Fibroblast of lung (primary cell): ENCODE results near the gene NUP62. TPM values are rescaled to one million over a fixed set of nuclear protein-coding genes. Genes with fewer than 3 reads are reported as not detected.

Experiments
- DNase-seq, 2 donors: peaks; one replicate each; pipeline versions ENCODE4 v3.0.0 to v3.0.0-alpha.2; 2010; ENCODE audit warnings: low read depth in 2 of 2
- H2AFZ ChIP-seq: 2 replicates; pipeline ENCODE4 v1.5.1; 2012; ENCODE audit warnings: low read length, control low read depth, inconsistent platforms
- H3K27ac ChIP-seq: 2 replicates; pipeline ENCODE4 v1.5.1; 2011; ENCODE audit warnings: low read length, control low read depth; ENCODE audit not compliant: insufficient read depth
- H3K27me3 ChIP-seq: 2 replicates; pipeline ENCODE4 v1.5.1; 2011; ENCODE audit warnings: mild to moderate bottlenecking, low read length; ENCODE audit not compliant: control insufficient read depth, insufficient read depth
- H3K36me3 ChIP-seq: 2 replicates; pipeline ENCODE4 v1.5.1; 2011; ENCODE audit warnings: low read length; ENCODE audit not compliant: control insufficient read depth, insufficient read depth
- H3K4me1 ChIP-seq: 2 replicates; pipeline ENCODE4 v1.5.1; 2011; ENCODE audit warnings: low read length; ENCODE audit not compliant: control insufficient read depth, insufficient read depth; ENCODE audit errors: extremely low read depth
- H3K4me2 ChIP-seq: 2 replicates; pipeline ENCODE4 v1.5.1; 2011; ENCODE audit warnings: low read length, control low read depth; ENCODE audit not compliant: insufficient read depth; ENCODE audit errors: extremely low read depth
- H3K4me3 ChIP-seq, 4 experiments: fragments of 200-600 bp in 1 of 4; sonication (generic) in 1 of 4; replicated peaks in 1 of 4; 2 replicates each; pipeline ENCODE4 v1.5.1; 2011 to 2016; ENCODE audit warnings: low read length in 4 of 4, low read depth in 3 of 4, mild to moderate bottlenecking in 3 of 4, control low read depth in 2 of 4, inconsistent platforms in 1 of 4, mixed read lengths in 1 of 4; ENCODE audit not compliant: insufficient read depth in 1 of 4; ENCODE audit errors: control extremely low read depth in 1 of 4
- H3K79me2 ChIP-seq: 2 replicates; pipeline ENCODE4 v1.5.1; 2012; ENCODE audit warnings: mild to moderate bottlenecking, low read length, inconsistent platforms; ENCODE audit not compliant: control insufficient read depth, insufficient read depth
- H3K9ac ChIP-seq: 2 replicates; pipeline ENCODE4 v1.5.1; 2011; ENCODE audit warnings: mild to moderate bottlenecking, low read length, control low read depth; ENCODE audit not compliant: insufficient read depth
- H3K9me3 ChIP-seq: 2 replicates; pipeline ENCODE4 v1.5.1; 2012; ENCODE audit warnings: low read depth, low read length; ENCODE audit not compliant: control insufficient read depth, insufficient read depth
- H4K20me1 ChIP-seq: 2 replicates; pipeline ENCODE4 v1.5.1; 2011; ENCODE audit warnings: low read length; ENCODE audit not compliant: control insufficient read depth, insufficient read depth; ENCODE audit errors: extremely low read depth
- CTCF ChIP-seq, 2 donors: IDR thresholded peaks in 1 of 2; conservative IDR thresholded peaks in 1 of 2; 1 replicate in 1 of 2; 2 replicates in 1 of 2; pipeline ENCODE4 v1.5.1; 2011 to 2012; ENCODE audit warnings: low read length in 2 of 2, control low read depth in 1 of 2, inconsistent platforms in 1 of 2, low read depth in 1 of 2, mild to moderate bottlenecking in 1 of 2
- EZH2 ChIP-seq: IDR thresholded peaks from 2 replicates; pipeline ENCODE4 v1.5.1; 2012; ENCODE audit warnings: low read length, control low read depth, mild to moderate bottlenecking; ENCODE audit errors: missing control alignments
- polyA plus RNA-seq, 2 donors: library from polyadenylated mRNA; depleted of rRNA in 1 of 2; stranded (reverse) in 1 of 2; unstranded in 1 of 2; fragments of >200 nt; gene quantifications; 2 replicates each; pipeline ENCODE4 v1.2.1, GENCODE V29; 2011 to 2012; ENCODE audit warnings: missing spikeins in 1 of 2
- total RNA-seq: library from RNA; depleted of rRNA; stranded (reverse); fragments of >200 nt; gene quantifications from 2 replicates; pipeline ENCODE4 v1.2.1, GENCODE V29; 2014

NUP62 gene
- total and polyA plus RNA-seq, 2 donors (not counting 1 experiment from before 2014, with no cell fraction given) = 8.9 to 20.8 TPM

GRCh38 chr19:49932731-49933131, 3.4 kb upstream of the NUP62 start:
- Histone ChIP-seq H3K9ac (no peak overlapping the region), H3K79me2 (peaks cover 13% of the 10 kb centered on the region), H3K27me3 (no peaks in the 10 kb centered on the region), H2AFZ (no peak overlapping the region), H3K4me2 (no peak overlapping the region), H3K4me3 (no peak overlapping the region), H3K36me3 (no peaks in the 10 kb centered on the region), H4K20me1 (no peaks in the 10 kb centered on the region), H3K27ac (no peak overlapping the region), H3K4me1 (peaks cover 4% of the 10 kb centered on the region), H3K9me3 (no peaks in the 10 kb centered on the region)
- no peak for DNase-seq
- TF ChIP-seq CTCF (conservative IDR thresholded peaks at IDR 0.05 in 1 of 2, IDR thresholded peaks at IDR 0.05 in 1 of 2; ENCODE audit: low read depth in 1 of 2, low read length in 2 of 2) (no peak), EZH2 (no peak)

GRCh38 chr19:49932041-49932451, 2.7 kb upstream of the NUP62 start:
- TF ChIP-seq CTCF (conservative IDR thresholded peaks at IDR 0.05 in 1 of 2, IDR thresholded peaks at IDR 0.05 in 1 of 2; ENCODE audit: low read depth in 1 of 2, low read length in 2 of 2) (no peak), EZH2 (no peak)
- DNase-seq = no peak
- no peak overlapping the region for H3K4me2 ChIP-seq
- peaks cover 9% of the 10 kb centered on the region for H3K4me1 ChIP-seq
- peaks cover 6% of the 10 kb centered on the region for H3K36me3 ChIP-seq
- H3K9ac ChIP-seq = no peak overlapping the region
- no peak overlapping the region for H3K4me3 ChIP-seq
- H3K27me3 ChIP-seq = no peaks in the 10 kb centered on the region
- no peaks in the 10 kb centered on the region for H3K9me3 ChIP-seq
- no peak overlapping the region for H2AFZ ChIP-seq
- H3K79me2 ChIP-seq = peaks cover 19% of the 10 kb centered on the region
- H3K27ac ChIP-seq = no peak overlapping the region
- no peaks in the 10 kb centered on the region for H4K20me1 ChIP-seq

GRCh38 chr19:49931293-49932040, 2.2 kb upstream of the NUP62 start:
- Histone ChIP-seq H3K27me3 (no peaks in the 10 kb centered on the region), H3K36me3 (peaks cover 9% of the 10 kb centered on the region), H3K79me2 (peaks cover 25% of the 10 kb centered on the region), H3K4me1 (peaks cover 9% of the 10 kb centered on the region), H4K20me1 (no peaks in the 10 kb centered on the region), H3K9me3 (no peaks in the 10 kb centered on the region), H3K4me2 (no peak overlapping the region), H3K4me3 (no peak overlapping the region), H3K27ac (no peak overlapping the region), H3K9ac (no peak overlapping the region), H2AFZ (no peak overlapping the region)
- no peak for TF ChIP-seq EZH2
- TF ChIP-seq CTCF (conservative IDR thresholded peaks at IDR 0.05 in 1 of 2, IDR thresholded peaks at IDR 0.05 in 1 of 2; ENCODE audit: low read depth in 1 of 2, low read length in 2 of 2) = no peak
- no peak for DNase-seq
